ENCODE data around the gene WASHC2A.
"Not testable (repeated sequence)": the region's sequence is repeated elsewhere in the genome, so short reads cannot be mapped to it uniquely, and the experiment has no call there.

The WASHC2A gene

DNA sequence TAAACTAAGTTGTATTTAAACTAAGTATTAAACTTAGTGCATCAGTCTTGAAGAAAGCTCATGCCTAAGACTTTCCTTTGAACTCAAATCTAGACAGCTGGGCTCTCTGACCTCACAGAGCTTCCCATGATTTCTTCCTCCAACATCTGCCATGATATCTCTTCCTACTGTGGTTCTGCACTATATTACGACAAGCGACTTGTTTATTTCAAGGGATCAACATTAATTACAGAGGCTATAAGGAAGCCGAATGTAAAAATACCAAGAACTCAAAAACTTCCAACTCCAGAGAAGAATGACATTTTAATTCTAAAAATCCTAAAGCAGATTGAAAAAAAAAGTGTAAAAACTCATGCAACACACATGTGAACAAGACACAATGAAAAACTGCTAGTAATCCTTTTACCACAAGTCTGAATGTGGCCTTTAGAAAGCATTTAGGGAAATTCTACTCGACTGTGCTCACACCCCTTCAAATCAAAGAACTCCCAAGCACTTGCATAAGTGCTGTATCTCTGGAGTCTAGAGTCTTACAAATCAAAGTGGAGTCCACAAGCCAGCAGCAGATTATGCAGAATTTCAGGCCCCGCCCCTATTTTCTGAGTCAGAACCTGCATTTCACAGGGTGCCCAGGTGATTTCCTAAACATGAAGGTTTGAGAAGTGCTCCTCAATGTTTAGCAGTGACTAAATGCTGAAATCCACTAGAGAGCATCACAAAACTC is 22.7 kb upstream of the WASHC2A start:
- Histone ChIP-seq H3K9me3 (ENCODE audit: control insufficient read depth in 1 of 2, low read length in 2 of 2) (no peaks in the 10 kb centered on the region), H3K36me3 (ENCODE audit: control insufficient read depth in 1 of 2, insufficient read depth in 2 of 2, low read length in 2 of 2) (no peaks in the 10 kb centered on the region), H3K4me1 (ENCODE audit: control insufficient read depth in 1 of 2, insufficient read depth in 2 of 2, low read length in 2 of 2) (no peaks in the 10 kb centered on the region), H3K27me3 (ENCODE audit: control insufficient read depth in 1 of 2, insufficient read depth in 2 of 2, low read length in 2 of 2) (no peaks in the 10 kb centered on the region), H3K4me3 (ENCODE audit: low read depth in 1 of 2, low read length in 2 of 2) (no peak overlapping the region), H3K9ac (ENCODE audit: low read depth in 1 of 2, low read length in 2 of 2) (no peak overlapping the region), H3K27ac (ENCODE audit: low read depth, low read length) (no peak overlapping the region)

GRCh38 chr10:50046457-50046856 is 21.3 kb upstream of the WASHC2A start:
- not testable (repeated sequence) for H3K27ac ChIP-seq (ENCODE audit: low read depth, low read length); H3K4me1 ChIP-seq (ENCODE audit: control insufficient read depth in 1 of 2, insufficient read depth in 2 of 2, low read length in 2 of 2); H3K9me3 ChIP-seq (ENCODE audit: control insufficient read depth in 1 of 2, low read length in 2 of 2); H3K9ac ChIP-seq (ENCODE audit: low read depth in 1 of 2, low read length in 2 of 2); H3K36me3 ChIP-seq (ENCODE audit: control insufficient read depth in 1 of 2, insufficient read depth in 2 of 2, low read length in 2 of 2); H3K4me3 ChIP-seq (ENCODE audit: low read depth in 1 of 2, low read length in 2 of 2); H3K27me3 ChIP-seq (ENCODE audit: control insufficient read depth in 1 of 2, insufficient read depth in 2 of 2, low read length in 2 of 2)

DNA sequence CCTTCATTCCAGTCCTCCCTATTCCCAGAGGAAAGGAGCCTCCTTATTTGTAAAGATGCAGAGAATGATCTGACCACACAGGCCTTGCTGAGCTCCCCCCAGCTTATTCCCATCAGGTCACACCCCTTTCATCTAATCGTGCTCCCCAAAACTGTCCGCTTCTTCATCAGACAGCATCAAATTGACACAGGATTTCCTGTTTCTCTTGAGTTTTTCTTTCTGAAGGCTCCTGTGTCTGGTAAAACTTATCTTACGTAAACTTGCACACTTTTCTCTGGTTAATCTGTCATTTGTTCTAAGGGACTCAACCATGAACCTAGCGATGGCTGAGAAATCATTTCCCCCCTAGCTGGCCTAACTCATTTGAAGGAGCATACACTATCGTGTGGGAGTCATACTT is 20.2 kb upstream of the WASHC2A start:
- H3K4me3 ChIP-seq (ENCODE audit: low read depth in 1 of 2, low read length in 2 of 2); H3K36me3 ChIP-seq (ENCODE audit: control insufficient read depth in 1 of 2, insufficient read depth in 2 of 2, low read length in 2 of 2); H3K27ac ChIP-seq (ENCODE audit: low read depth, low read length): not testable (repeated sequence)

GRCh38 chr10:50051995-50052660 is 15.6 kb upstream of the WASHC2A start:
- not testable (repeated sequence) for H3K9ac ChIP-seq (ENCODE audit: low read depth in 1 of 2, low read length in 2 of 2); H3K27me3 ChIP-seq (ENCODE audit: control insufficient read depth in 1 of 2, insufficient read depth in 2 of 2, low read length in 2 of 2); H3K9me3 ChIP-seq (ENCODE audit: control insufficient read depth in 1 of 2, low read length in 2 of 2); H3K27ac ChIP-seq (ENCODE audit: low read depth, low read length); H3K4me1 ChIP-seq (ENCODE audit: control insufficient read depth in 1 of 2, insufficient read depth in 2 of 2, low read length in 2 of 2); H3K4me3 ChIP-seq (ENCODE audit: low read depth in 1 of 2, low read length in 2 of 2); H3K36me3 ChIP-seq (ENCODE audit: control insufficient read depth in 1 of 2, insufficient read depth in 2 of 2, low read length in 2 of 2)

More for the DNA sequence above, 20.2 kb upstream of the WASHC2A start:
- not testable (repeated sequence) for H3K27me3 ChIP-seq (ENCODE audit: control insufficient read depth in 1 of 2, insufficient read depth in 2 of 2, low read length in 2 of 2); H3K4me1 ChIP-seq (ENCODE audit: control insufficient read depth in 1 of 2, insufficient read depth in 2 of 2, low read length in 2 of 2); H3K9ac ChIP-seq (ENCODE audit: low read depth in 1 of 2, low read length in 2 of 2); H3K9me3 ChIP-seq (ENCODE audit: control insufficient read depth in 1 of 2, low read length in 2 of 2)

GRCh38 chr10:50052778-50053376 is 14.9 kb upstream of the WASHC2A start:
- H3K36me3 ChIP-seq (ENCODE audit: control insufficient read depth in 1 of 2, insufficient read depth in 2 of 2, low read length in 2 of 2); H3K4me1 ChIP-seq (ENCODE audit: control insufficient read depth in 1 of 2, insufficient read depth in 2 of 2, low read length in 2 of 2); H3K4me3 ChIP-seq (ENCODE audit: low read depth in 1 of 2, low read length in 2 of 2); H3K27ac ChIP-seq (ENCODE audit: low read depth, low read length); H3K9me3 ChIP-seq (ENCODE audit: control insufficient read depth in 1 of 2, low read length in 2 of 2); H3K27me3 ChIP-seq (ENCODE audit: control insufficient read depth in 1 of 2, insufficient read depth in 2 of 2, low read length in 2 of 2); H3K9ac ChIP-seq (ENCODE audit: low read depth in 1 of 2, low read length in 2 of 2): not testable (repeated sequence)

- H3K9ac ChIP-seq (ENCODE audit: low read depth in 1 of 2, low read length in 2 of 2); H3K27ac ChIP-seq (ENCODE audit: low read depth, low read length); H3K27me3 ChIP-seq (ENCODE audit: control insufficient read depth in 1 of 2, insufficient read depth in 2 of 2, low read length in 2 of 2); H3K9me3 ChIP-seq (ENCODE audit: control insufficient read depth in 1 of 2, low read length in 2 of 2); H3K4me3 ChIP-seq (ENCODE audit: low read depth in 1 of 2, low read length in 2 of 2); H3K36me3 ChIP-seq (ENCODE audit: control insufficient read depth in 1 of 2, insufficient read depth in 2 of 2, low read length in 2 of 2): not testable (repeated sequence)
- peaks cover 0 to 10% of the 10 kb centered on the region in 2 donors for H3K4me1 ChIP-seq (ENCODE audit: control insufficient read depth in 1 of 2, insufficient read depth in 2 of 2, low read length in 2 of 2)
These were observed 12.1 kb upstream of the WASHC2A start for GRCh38 chr10:50055494-50056292.

GRCh38 chr10:50056654-50057053 is 11.1 kb upstream of the WASHC2A start:
- H3K36me3 ChIP-seq (ENCODE audit: control insufficient read depth in 1 of 2, insufficient read depth in 2 of 2, low read length in 2 of 2); H3K4me3 ChIP-seq (ENCODE audit: low read depth in 1 of 2, low read length in 2 of 2); H3K27me3 ChIP-seq (ENCODE audit: control insufficient read depth in 1 of 2, insufficient read depth in 2 of 2, low read length in 2 of 2); H3K9me3 ChIP-seq (ENCODE audit: control insufficient read depth in 1 of 2, low read length in 2 of 2); H3K9ac ChIP-seq (ENCODE audit: low read depth in 1 of 2, low read length in 2 of 2); H3K27ac ChIP-seq (ENCODE audit: low read depth, low read length): not testable (repeated sequence)
- peaks cover 0 to 10% of the 10 kb centered on the region in 2 donors for H3K4me1 ChIP-seq (ENCODE audit: control insufficient read depth in 1 of 2, insufficient read depth in 2 of 2, low read length in 2 of 2)

DNA sequence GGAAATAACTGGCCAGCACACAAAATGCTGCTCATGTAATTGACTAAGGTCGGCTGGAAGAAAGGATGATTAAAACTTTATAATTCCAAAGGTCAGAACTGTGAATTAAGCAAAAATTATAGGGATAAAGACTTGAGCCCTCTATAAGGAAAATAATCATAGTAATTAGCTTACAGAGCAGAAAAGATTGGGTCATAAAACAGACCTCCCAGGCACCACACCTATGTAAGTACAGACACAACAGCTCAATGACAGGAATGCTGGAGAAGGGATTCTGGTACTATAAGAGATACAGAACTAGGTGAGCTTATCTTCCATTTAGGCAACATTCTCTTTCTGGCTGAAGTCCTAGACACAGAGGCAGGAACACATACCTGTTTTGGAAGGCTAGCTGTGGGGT is 9.0 kb upstream of the WASHC2A start:
- H3K27ac ChIP-seq (ENCODE audit: low read depth, low read length); H3K9me3 ChIP-seq (ENCODE audit: control insufficient read depth in 1 of 2, low read length in 2 of 2); H3K27me3 ChIP-seq (ENCODE audit: control insufficient read depth in 1 of 2, insufficient read depth in 2 of 2, low read length in 2 of 2); H3K4me3 ChIP-seq (ENCODE audit: low read depth in 1 of 2, low read length in 2 of 2); H3K9ac ChIP-seq (ENCODE audit: low read depth in 1 of 2, low read length in 2 of 2); H3K36me3 ChIP-seq (ENCODE audit: control insufficient read depth in 1 of 2, insufficient read depth in 2 of 2, low read length in 2 of 2): not testable (repeated sequence)
- peaks cover 0 to 10% of the 10 kb centered on the region in 2 donors for H3K4me1 ChIP-seq (ENCODE audit: control insufficient read depth in 1 of 2, insufficient read depth in 2 of 2, low read length in 2 of 2)

GRCh38 chr10:50059946-50060345 is 7.8 kb upstream of the WASHC2A start:
- H3K27me3 ChIP-seq (ENCODE audit: control insufficient read depth in 1 of 2, insufficient read depth in 2 of 2, low read length in 2 of 2); H3K36me3 ChIP-seq (ENCODE audit: control insufficient read depth in 1 of 2, insufficient read depth in 2 of 2, low read length in 2 of 2); H3K9me3 ChIP-seq (ENCODE audit: control insufficient read depth in 1 of 2, low read length in 2 of 2); H3K4me3 ChIP-seq (ENCODE audit: low read depth in 1 of 2, low read length in 2 of 2); H3K27ac ChIP-seq (ENCODE audit: low read depth, low read length); H3K9ac ChIP-seq (ENCODE audit: low read depth in 1 of 2, low read length in 2 of 2): not testable (repeated sequence)
- H3K4me1 ChIP-seq (ENCODE audit: control insufficient read depth in 1 of 2, insufficient read depth in 2 of 2, low read length in 2 of 2) = peaks cover 0 to 10% of the 10 kb centered on the region in 2 donors

DNA sequence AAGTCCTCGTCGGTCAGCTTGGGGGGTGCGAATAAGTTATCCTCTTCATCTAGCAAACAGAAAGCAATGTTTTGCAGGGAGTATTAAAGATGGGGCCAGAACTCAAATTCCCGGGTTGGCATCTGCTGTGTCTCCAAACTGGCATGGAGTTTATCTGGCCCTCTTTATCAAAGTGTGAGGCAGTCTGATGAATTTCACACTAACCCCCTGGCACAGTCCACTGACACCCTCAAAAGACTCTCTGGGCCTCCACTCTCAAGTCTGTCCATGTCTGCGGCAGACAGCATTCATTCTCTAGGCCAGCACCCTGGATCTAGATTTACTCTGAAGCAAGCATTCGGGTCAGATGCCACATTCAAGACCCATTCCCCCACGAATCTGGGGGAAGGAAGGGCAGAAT is 6.2 kb upstream of the WASHC2A start:
- peaks cover 0 to 10% of the 10 kb centered on the region in 2 donors for H3K4me1 ChIP-seq (ENCODE audit: control insufficient read depth in 1 of 2, insufficient read depth in 2 of 2, low read length in 2 of 2)
- H3K27ac ChIP-seq (ENCODE audit: low read depth, low read length); H3K4me3 ChIP-seq (ENCODE audit: low read depth in 1 of 2, low read length in 2 of 2); H3K9ac ChIP-seq (ENCODE audit: low read depth in 1 of 2, low read length in 2 of 2); H3K9me3 ChIP-seq (ENCODE audit: control insufficient read depth in 1 of 2, low read length in 2 of 2); H3K27me3 ChIP-seq (ENCODE audit: control insufficient read depth in 1 of 2, insufficient read depth in 2 of 2, low read length in 2 of 2); H3K36me3 ChIP-seq (ENCODE audit: control insufficient read depth in 1 of 2, insufficient read depth in 2 of 2, low read length in 2 of 2): not testable (repeated sequence)

Data from duodenal mucosa (tissue), 2 donors.